HS-5 (cell line): ENCODE results near the gene ANKRD11.
"Not testable (repeated sequence)": the region's sequence is repeated elsewhere in the genome, so short reads cannot be mapped to it uniquely, and the experiment has no call there.

Experiments used
- DNase-seq: peaks from one replicate; pipeline ENCODE4 v3.0.0-alpha.2; 2012; ENCODE audit warnings: low read depth

The ANKRD11 gene

GRCh38 chr16:89328412-89329400, 161.7 kb downstream of the ANKRD11 start:
- DNase-seq = not testable (repeated sequence)

DNA sequence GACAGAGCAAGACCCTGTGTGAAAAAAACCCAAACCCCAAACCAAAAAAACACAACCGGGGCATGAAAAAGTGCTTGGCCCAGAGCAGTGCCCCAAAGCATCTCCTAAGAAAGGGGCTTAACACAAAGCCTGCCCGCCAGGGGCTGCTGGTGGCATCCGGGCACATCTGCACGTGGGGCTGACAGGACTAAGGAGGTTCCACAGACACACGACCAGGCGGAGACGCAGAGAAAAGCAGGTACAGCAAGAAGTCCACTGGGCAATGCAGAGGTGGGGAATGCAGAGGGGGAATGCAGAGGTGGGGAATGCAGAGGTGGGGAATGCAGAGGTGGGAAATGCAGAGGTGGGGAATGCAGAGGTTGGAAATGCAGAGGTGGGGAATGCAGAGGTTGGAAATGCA, 163.6 kb downstream of the ANKRD11 start:
- DNase-seq = no peak

DNA sequence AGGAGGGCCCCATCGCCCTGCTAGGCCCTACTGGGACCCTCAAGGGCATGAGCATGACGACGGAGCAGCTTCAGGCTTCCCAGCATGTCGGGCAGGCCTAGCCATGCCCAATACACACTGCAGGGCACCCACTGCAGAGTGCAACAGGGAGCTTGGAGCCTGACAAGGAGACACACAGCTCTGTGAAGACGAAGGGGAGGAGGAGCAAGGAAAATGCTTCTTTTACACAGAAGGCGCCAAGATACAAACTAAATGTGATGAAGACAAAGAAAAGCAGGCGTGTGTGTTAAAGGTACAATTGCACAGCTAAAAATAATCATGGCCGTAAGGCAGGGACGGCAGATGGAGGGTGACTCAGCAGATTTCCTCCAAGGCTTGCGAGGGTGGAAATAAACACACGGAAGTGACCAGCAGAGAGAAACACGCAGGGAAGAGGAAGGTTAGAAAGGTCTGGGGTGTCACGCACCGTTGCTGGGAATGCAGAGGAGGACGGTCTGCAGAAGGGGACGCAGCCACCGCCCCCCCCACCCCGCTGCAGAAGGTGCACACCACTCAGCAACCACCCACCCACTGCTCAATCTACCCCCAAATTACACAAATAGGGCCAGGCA, 164.4 kb downstream of the ANKRD11 start:
- no peak for DNase-seq

DNA sequence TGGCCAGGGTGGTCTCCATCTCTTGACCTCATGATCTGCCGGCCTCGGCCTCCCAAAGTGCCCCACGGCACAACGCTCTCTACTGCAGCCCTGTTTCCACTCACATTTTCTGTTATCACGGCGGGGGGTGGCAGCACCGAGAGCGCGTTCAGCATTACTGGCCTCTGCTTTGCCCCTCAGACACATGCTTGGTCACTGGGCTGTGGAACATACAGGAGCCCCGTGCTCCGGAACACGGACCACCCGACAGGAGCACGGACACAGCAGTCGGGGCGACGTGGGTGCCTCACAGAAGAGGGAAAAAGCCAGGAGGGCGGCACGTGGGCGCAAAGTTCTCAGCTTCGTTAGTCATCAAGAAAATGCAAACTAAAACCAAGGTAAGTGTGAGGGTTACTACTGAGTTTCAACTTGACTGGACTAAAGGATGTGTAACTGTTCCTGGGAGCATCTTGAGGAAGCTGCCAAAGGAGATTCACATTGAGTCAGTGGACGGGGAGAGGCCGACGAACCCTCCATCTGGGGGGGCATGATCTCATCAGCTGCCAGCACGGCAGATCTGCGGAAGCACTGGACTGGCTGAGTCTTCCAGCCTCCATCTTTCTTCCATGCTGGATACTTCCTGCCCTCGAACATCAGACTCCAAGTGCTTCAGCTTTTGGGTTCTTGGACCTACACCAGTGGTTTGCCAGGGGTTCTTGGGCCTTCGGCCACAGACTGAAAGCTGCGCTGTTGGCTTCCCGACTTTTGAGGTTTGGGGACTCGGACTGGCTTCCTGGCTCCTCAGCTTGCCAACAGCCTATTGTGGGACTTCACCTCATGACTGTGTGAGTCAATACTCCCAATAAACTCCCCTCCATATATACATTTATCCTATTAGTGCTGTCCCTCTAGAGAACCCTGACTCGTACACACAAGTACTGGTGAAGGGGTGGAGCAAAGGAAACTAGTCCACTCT, 166.0 kb downstream of the ANKRD11 start:
- DNase-seq = peak; percentile 68

- DNase-seq = no peak
Measured at GRCh38 chr16:89323120-89323960, 167.0 kb downstream of the ANKRD11 start.

GRCh38 chr16:89322321-89323119, 167.8 kb downstream of the ANKRD11 start:
- DNase-seq = no peak

DNA sequence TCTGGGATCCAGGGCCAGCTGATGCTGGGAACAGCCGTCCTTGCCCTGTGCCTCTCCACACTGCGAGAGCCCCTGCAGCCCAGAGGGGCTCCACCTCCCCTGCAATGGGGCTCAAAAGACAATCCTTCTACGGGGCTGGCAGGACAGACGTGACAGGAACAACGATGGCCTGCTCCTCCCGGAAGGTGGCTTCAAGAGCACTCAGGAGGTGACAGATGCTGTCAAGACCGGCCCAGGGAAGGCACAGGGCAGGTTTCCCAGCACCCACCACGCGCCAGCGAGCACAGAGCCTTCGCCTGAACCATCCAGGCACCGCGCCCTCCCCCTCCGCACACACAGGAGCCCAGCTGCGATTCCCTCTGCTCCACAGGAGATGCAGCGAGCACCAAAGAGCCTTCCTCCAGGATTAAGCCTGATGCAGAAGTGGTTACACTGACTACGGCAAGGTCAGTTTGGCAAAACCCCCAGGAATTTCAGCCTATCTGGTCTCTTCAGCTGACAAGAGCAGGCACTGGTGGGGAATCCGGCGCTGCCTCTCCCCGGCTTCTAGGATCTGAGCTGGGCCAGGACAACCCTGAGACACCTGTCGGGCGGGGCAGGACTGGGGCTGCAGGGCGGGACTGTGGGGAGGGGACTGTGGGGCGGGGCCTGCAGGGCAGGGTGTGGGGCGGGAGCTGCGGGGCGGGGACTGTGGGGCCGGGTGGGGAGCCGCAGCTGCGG, 169.4 kb downstream of the ANKRD11 start:
- no peak for DNase-seq

DNA sequence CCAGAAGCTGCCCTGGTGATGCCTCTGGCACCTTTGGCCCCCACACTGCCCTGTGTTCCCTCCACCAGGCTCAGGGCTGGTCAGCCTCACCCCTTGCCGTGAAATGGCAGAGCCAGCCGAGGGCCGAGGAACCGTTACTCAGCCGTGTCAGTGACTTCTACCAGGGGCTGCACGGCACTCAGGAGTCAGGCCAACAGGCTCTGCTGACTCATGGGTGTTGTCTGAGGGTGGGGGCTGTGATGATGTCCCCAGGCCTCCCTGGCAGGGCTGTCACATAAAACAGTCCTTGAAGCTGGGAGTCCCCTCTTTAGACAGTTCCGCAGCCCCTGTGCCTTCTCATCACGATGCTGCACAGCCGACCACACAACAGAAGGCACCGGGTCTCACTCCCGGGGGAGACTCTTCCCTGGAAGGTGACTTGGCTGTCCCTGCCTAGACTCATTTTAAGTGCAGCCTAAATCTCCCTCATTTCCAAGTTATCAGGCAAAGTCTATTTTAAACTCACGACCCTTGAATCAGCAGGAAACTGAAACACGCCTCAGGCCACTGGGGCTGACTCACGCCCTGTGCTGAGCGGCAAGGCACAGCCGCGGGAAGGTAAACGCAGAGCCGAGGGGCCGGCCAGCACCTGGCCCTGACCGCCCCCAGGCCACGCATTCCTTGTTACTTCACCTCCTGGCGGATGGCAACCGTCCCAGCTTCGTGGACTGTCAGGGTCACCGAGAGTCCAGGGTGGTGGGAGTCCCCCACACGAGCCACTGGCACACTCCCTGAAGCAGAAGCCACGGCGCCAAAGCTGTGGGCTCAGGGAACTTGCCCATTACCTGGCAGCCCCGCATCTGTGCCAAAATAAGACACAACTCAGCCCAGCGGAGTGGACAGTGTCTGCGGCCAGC, 170.2 kb downstream of the ANKRD11 start:
- DNase-seq = no peak

DNA sequence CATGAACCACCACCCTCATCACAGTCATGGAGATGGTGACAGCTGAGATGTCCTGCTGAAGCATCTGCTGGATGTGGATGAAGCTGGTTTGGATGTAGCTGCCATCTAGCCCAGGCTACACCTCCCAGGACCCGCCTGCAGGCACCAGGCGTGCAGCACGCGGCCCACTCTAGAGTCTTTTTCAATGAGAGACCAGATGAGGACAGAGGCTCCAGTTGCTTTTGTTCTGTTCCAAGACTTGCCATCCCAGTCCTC, 170.8 kb downstream of the ANKRD11 start:
- DNase-seq = no peak

- no peak for DNase-seq
Measured at GRCh38 chr16:89318871-89319630, 171.3 kb downstream of the ANKRD11 start.

- DNase-seq = no peak
Measured at GRCh38 chr16:89318430-89318758, 172.0 kb downstream of the ANKRD11 start.

DNA sequence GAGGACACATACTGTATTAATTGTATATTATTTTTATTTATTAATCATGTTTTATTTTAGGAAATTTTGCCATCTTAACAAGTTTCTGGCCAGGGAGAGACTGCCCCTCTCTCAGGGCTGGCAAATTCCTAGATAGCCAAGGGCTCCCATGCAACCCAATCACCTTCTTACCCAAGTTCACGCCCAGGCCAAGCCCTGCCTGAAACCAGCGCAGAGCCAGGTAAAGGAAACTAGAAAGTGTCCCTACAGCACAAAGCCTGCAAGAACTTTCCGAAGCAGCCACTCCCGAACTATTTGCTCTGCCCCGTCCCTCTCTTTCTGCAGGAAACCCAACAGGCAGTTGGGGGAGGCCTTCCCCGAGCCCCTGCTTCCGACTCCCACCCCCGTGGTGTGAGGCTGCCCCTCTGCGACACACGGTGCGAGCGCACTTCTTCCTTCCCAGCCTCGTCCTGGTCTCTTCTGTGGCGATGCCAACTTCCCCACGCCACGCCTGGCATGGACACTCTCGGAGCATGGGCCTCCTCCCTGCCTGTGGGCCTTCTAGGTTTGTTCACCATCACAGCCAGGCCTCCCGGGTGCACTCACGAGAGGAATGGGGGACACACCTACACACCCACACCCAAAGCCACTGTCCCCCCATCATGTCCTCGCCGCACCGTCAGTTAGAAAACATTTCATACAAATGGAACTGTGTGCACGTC, 172.5 kb downstream of the ANKRD11 start:
- DNase-seq = no peak

DNA sequence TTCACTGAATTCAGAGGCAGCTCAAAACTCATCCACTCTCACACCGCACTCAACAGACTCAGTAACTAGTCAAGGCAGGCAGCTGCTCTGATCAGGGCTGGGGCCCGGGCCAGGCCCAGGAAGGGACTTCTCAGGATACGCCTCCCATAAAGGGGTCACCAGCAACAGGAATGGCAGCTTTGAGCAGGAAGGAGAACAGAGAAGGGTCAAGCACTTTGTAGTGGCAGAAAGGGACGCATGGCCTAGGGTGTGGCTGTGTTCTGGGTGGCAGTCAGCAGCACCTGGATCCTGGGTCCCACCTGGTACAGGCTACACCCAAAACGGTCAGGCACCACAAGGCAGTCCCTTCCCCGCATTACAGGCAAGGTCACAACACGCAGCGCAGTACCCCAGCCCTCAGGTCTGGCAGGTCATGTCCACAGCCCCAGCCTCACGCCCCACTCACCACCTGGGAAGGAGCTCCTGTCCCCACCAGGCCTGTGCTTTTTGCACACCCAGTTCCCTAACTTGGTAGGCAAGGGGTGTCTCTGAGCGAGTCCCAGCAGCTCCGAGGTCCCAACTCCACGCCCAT, 173.2 kb downstream of the ANKRD11 start:
- no peak for DNase-seq

DNA sequence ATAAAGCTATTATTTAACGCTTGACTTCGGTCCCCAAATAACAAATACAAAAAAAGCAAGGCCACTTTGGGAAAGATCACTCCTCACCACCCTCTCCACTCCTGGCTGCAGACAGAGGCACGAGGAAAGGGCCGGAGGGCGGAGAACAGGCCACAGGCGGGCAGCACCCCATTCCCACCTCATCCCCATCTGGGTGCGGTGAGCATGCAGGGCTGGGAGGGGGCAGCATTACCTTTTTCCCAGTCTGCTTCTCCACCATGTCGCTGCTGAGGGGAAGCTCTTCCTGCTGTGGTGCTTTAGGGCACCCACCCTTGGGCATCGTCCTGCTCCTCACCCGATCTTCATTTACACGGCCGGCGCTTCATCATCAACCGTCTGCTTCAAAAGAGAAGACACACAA, 173.7 kb downstream of the ANKRD11 start:
- no peak for DNase-seq

DNA sequence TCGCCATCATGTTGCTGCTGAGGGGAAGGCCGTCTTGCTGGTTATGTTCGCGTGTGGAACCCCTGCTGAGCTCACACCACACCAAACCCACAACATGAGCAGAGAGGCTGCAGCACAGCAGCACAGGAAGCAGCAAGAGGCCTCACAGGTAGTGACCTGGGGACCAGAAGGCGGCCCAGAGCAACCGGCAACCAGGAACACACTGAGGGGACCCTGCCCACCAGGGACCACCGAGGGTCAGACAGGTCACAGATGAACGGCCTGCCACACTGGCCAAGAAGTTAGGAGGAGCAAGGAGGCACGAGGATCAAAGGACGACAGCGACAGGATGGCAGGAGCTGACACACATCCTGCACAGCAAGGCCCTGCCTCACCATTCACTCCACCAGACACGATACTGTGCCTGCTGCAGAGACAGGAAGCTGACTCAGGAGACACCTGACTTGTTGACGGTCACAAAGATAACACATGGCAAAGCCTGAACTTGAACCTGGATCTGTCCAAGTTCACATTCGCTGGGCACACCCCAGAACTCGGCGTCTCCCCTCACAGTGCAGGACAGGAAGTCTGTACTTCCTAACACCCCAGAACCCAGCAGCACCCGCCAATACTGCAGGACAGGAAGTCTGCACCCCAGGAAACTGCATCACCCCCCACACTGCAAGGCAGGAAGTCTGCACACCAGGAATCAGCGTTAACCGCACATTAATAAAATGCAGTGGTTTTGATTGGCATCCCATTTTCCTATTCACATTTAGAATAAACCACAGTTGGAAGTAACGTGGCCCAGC, 174.4 kb downstream of the ANKRD11 start:
- DNase-seq = peak; percentile 65

DNA sequence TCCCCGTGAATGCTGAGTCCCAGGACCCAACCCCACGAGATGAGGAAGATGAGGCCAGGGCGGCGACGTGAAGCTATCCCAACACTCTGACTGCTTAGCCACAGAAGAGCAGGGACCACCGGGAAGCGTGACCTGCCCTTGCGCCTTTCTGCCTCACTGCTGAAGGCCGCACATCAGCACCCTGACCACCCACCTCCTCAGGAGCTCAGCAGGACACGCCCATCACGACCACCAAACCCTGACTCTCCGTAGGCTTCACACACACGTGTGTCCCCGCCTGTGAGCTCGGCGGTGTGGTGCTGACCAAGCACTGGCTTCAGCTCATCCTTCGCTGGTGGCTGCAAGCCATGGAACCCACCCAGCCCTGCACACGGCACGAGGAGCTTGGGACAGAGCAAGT, 175.1 kb downstream of the ANKRD11 start:
- no peak for DNase-seq

GRCh38 chr16:89314854-89315253, 175.5 kb downstream of the ANKRD11 start:
- DNase-seq = no peak
